Stimulated activated CD4-positive, alpha-beta T cell treated with anti-CD3 and anti-CD28 coated beads, Interleukin-12 subunit alpha, Interleukin-12 subunit beta, amount 100 ng/mL, for 48 hours (primary cell): ENCODE measurements around the gene TOPAZ1.

Experiments used
- DNase-seq, 3 donors: peaks; one replicate each; pipeline ENCODE4 v3.0.0-alpha.2; 2020; ENCODE audit warnings: low read depth in 2 of 3, low spot score in 1 of 3

The TOPAZ1 gene

GRCh38 chr3:44242721-44243120 is 1.0 kb downstream of the TOPAZ1 start:
- DNase-seq: no peak

GRCh38 chr3:44248152-44248551 is 6.5 kb downstream of the TOPAZ1 start:
- DNase-seq: no peak

GRCh38 chr3:44252332-44252959 is 10.8 kb downstream of the TOPAZ1 start:
- no peak for DNase-seq

GRCh38 chr3:44259404-44259803 is 17.7 kb downstream of the TOPAZ1 start:
- no peak for DNase-seq

GRCh38 chr3:44264146-44264545 is 22.5 kb downstream of the TOPAZ1 start:
- no peak for DNase-seq

- no peak for DNase-seq
These were observed 24.1 kb downstream of the TOPAZ1 start for GRCh38 chr3:44265815-44266214.

GRCh38 chr3:44272191-44272590 is 30.5 kb downstream of the TOPAZ1 start:
- DNase-seq: no peak

- no peak for DNase-seq
These were observed 36.2 kb downstream of the TOPAZ1 start for GRCh38 chr3:44277925-44278324.

- no peak for DNase-seq
These were observed 38.4 kb downstream of the TOPAZ1 start for GRCh38 chr3:44280077-44280476.

GRCh38 chr3:44280631-44281030 is 38.9 kb downstream of the TOPAZ1 start:
- no peak for DNase-seq

GRCh38 chr3:44284949-44285348 is 43.3 kb downstream of the TOPAZ1 start:
- no peak for DNase-seq

GRCh38 chr3:44289882-44290462 is 48.3 kb downstream of the TOPAZ1 start:
- no peak for DNase-seq

GRCh38 chr3:44292276-44292675 is 50.6 kb downstream of the TOPAZ1 start:
- no peak for DNase-seq

GRCh38 chr3:44292947-44293346 is 51.3 kb downstream of the TOPAZ1 start:
- no peak for DNase-seq

GRCh38 chr3:44297255-44297654 is 55.6 kb downstream of the TOPAZ1 start:
- no peak for DNase-seq

- no peak for DNase-seq
These were observed 60.1 kb downstream of the TOPAZ1 start for GRCh38 chr3:44301746-44302145.

GRCh38 chr3:44309500-44309899 is 67.8 kb downstream of the TOPAZ1 start:
- no peak for DNase-seq

- no peak for DNase-seq
These were observed 77.2 kb downstream of the TOPAZ1 start for GRCh38 chr3:44318891-44319311.

- DNase-seq: no peak
These were observed 79.6 kb downstream of the TOPAZ1 start for GRCh38 chr3:44321335-44321734.

GRCh38 chr3:44323341-44323955 is 81.8 kb downstream of the TOPAZ1 start:
- DNase-seq: peak; percentile 21 to 43 (median 26)

GRCh38 chr3:44324584-44324983 is 82.9 kb downstream of the TOPAZ1 start:
- no peak for DNase-seq

- no peak for DNase-seq
These were observed 84.3 kb downstream of the TOPAZ1 start for GRCh38 chr3:44326019-44326418.

GRCh38 chr3:44326515-44326914 is 84.8 kb downstream of the TOPAZ1 start:
- no peak for DNase-seq
